Ishikawa (cell line): ENCODE results near the gene GPR18.

Experiments
- EGR1 ChIP-seq: IDR thresholded peaks from 2 replicates; pipeline ENCODE4 v1.6.1; 2012
- MAX ChIP-seq: IDR thresholded peaks from 2 replicates; pipeline ENCODE4 v1.6.1; 2012
- NFIC ChIP-seq: IDR thresholded peaks from 2 replicates; pipeline ENCODE4 v1.6.1; 2012
- YY1 ChIP-seq: IDR thresholded peaks from 2 replicates; pipeline ENCODE4 v1.6.1; 2012; ENCODE audit warnings: low read depth

DNA sequence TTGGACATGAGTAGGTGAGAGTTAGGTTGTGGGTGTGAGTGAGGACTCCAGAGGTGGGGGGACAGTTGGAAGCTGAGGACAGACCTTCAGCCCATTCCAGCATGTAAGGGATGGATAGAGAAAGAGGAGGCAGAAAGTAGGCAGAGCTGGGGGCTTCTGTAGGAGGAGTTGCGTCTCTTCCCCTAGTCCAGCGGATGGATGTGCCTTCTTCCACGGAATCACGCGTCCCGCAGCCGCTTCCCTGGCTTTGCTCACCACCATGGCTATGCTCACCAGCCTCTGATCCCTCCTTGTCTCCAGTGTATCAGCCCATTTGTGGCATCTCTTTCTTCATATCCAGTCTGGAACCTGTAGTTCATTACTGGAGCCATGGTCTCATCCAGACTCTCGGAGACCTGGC lies 52.0 kb downstream of the GPR18 start:
- TF ChIP-seq MAX (no peak), YY1 (no peak), NFIC (no peak), EGR1 (no peak)
